Activated CD4-positive, alpha-beta T cell treated with anti-CD3 and anti-CD28 coated beads for 36 hours (primary cell): ENCODE data around the gene PIP4K2A. TPM values are rescaled to one million over a fixed set of nuclear protein-coding genes. Genes with fewer than 3 reads are reported as not detected.
A peak's percentile ranks its signal among the peaks of the same experiment; 100 is the strongest.

ENCODE experiments used
- ATAC-seq: fragments of 200-7000 bp; cut with Tn5 transposase; one replicate; pipeline ENCODE4 v1.10.0; 2021; ENCODE audit warnings: mild to moderate bottlenecking, moderate library complexity
- CTCF ChIA-PET: fragments of 350-600 bp; sonication (Branson Sonifier 250); formaldehyde crosslinking; loops from one replicate; lab custom pipeline; 2021; ENCODE audit warnings: antibody characterized with exemption; lab: Charles Lee
- POLR2A ChIA-PET: fragments of 350-600 bp; sonication (Branson Sonifier 250); formaldehyde crosslinking; loops from one replicate; lab custom pipeline; 2021; ENCODE audit warnings: antibody characterized with exemption, inconsistent platforms; lab: Charles Lee
- DNase-seq: peaks from one replicate; pipeline ENCODE4 v3.0.0-alpha.2; 2020
- H3K27ac Mint-ChIP-seq: one replicate; pipeline ENCODE4 v1.8.0; 2021; ENCODE audit warnings: mixed read lengths
- H3K27me3 Mint-ChIP-seq: one replicate; pipeline ENCODE4 v1.8.0; 2021; ENCODE audit warnings: mixed read lengths
- H3K36me3 Mint-ChIP-seq: one replicate; pipeline ENCODE4 v1.8.0; 2021; ENCODE audit warnings: low read depth, mixed read lengths
- H3K4me1 Mint-ChIP-seq: one replicate; pipeline ENCODE4 v1.8.0; 2021; ENCODE audit warnings: mixed read lengths
- H3K4me3 Mint-ChIP-seq: one replicate; pipeline ENCODE4 v1.8.0; 2021; ENCODE audit warnings: mild to moderate bottlenecking, moderate library complexity, mixed read lengths
- H3K9me3 Mint-ChIP-seq: one replicate; pipeline ENCODE4 v1.8.0; 2021; ENCODE audit warnings: low read depth, mixed read lengths
- intact Hi-C, 2 experiments: fragments of 100-400 bp; cut with DNase I in 1 of 2; cut with micrococcal nuclease in 1 of 2; formaldehyde crosslinking; loops; one replicate each; pipeline versions ENCODE4 v1.14.2 to v1.15.1; 2022 to 2024; cut with DNase I, micrococcal nuclease
- total RNA-seq, 2 experiments: library from RNA; stranded (reverse); gene quantifications; one replicate each; pipeline ENCODE4 v1.2.3, GENCODE V29; 2021

PIP4K2A gene
- total RNA-seq, 2 experiments from 2014 or later = 105 to 108 TPM

DNA sequence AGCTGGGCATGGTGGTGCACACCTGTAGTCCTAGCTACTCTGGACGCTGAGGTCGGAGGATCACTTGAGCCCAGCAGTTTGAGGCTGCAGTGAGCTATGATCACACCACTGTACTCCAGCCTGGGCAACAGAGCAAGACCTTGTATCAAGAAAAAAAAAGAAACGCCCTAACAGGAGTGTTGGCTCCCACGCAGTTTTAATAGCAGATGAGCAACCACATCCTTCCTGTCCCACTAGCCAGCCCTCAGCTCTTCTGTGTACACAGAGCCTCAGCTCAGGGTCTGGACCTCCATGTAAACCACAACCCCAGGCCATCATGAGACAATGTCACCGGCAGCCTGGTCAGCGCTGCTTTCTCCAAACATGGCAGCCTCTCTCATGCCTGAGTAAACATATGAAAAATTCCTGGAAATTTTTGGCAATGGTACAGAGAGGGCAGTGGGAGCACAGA is 108.2 kb downstream of the PIP4K2A start:
- ATAC-seq (peak; percentile 31), DNase-seq (peak; percentile 33)
- ChIA-PET CTCF (interaction anchor here (0.7 kb wide), 1 partner anchor 8 kb away, joined by 3 read pairs; no protein-coding TSS in a partner anchor), POLR2A (no interaction called here)
- Mint-ChIP-seq H3K36me3 (peaks cover 55% of the 10 kb centered on the region), H3K27me3 (no peaks in the 10 kb centered on the region), H3K9me3 (peaks cover 2% of the 10 kb centered on the region), H3K4me1 (peaks cover 83% of the 10 kb centered on the region), H3K4me3 (no peak overlapping the region), H3K27ac (peak overlapping the region; percentile 69)
- intact Hi-C loops = loop anchor here in 1 of 2 experiments (10.0 kb wide), 1 partner anchor 1081 kb away; the partner anchor contains the start of gene SKIDA1

- no peak for DNase-seq
- Mint-ChIP-seq H3K27me3 (no peaks in the 10 kb centered on the region), H3K9me3 (no peaks in the 10 kb centered on the region), H3K4me3 (no peak overlapping the region), H3K27ac (peak overlapping the region; percentile 61), H3K36me3 (peaks cover 50% of the 10 kb centered on the region), H3K4me1 (peaks cover 83% of the 10 kb centered on the region)
- ChIA-PET CTCF (interaction anchor here (0.6 to 0.8 kb wide), 3 partner anchors 9 to 497 kb away, joined by 3 read pairs; no protein-coding TSS in a partner anchor), POLR2A (interaction anchor here (0.5 to 1.0 kb wide), 2 partner anchors 11 to 55 kb away, joined by 4 read pairs; no protein-coding TSS in a partner anchor)
- ATAC-seq = peak; percentile 67
- intact Hi-C loops = loop anchor here in 1 of 2 experiments (10.0 kb wide), 1 partner anchor 1080 kb away; the partner anchor contains the start of gene SKIDA1
Observed at GRCh38 chr10:22605168-22605567, 109.2 kb downstream of the PIP4K2A start.

DNA sequence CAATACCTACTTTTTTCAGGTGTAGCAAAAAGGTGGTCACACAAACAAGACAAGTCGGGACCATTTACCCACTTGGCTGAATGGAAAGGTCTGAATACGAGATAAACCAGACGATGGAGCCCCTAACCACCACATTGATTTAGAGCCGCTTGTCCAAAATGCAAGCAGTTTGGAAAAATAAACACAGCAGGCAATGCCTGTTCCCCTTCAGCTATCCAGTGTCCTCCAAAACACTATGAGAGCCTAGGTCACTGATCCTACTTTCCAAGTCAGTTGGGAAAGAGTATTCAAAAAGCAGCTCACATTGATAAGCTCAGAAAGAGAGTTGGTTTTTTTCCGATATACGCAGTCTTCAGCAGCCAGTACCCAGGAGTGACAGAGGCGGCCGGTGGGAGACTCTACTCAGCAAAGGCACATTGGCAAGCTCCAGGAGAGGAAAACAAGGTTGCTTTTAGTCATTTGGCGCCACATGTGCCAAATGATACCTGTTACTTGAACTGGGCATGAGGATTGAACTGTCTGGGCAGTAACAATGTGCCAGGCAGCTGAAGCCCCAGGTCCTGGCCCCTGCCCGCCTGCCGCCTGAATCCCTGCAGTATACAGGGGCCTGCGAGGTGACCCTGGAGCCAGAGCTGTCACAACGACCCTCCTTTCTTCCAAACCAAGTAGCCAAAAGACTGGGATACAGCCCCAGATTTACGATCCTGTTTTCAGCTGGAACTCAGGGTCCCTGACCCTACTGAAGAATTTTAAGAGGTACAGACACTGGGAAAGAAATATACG is 109.8 kb downstream of the PIP4K2A start:
- CTCF ChIA-PET = interaction anchor here (0.6 to 0.8 kb wide), 5 partner anchors 9 to 498 kb away, joined by 3 to 4 read pairs (median 3); no protein-coding TSS in a partner anchor
- Mint-ChIP-seq H3K27me3 (no peaks in the 10 kb centered on the region), H3K4me3 (no peak overlapping the region), H3K4me1 (peaks cover 84% of the 10 kb centered on the region), H3K36me3 (peaks cover 49% of the 10 kb centered on the region), H3K27ac (peak overlapping the region; percentile 55), H3K9me3 (no peaks in the 10 kb centered on the region)
- no peak for DNase-seq
- ATAC-seq = no peak
- intact Hi-C loops = loop anchor here in 1 of 2 experiments (10.0 kb wide), 1 partner anchor 1080 kb away; the partner anchor contains the start of gene SKIDA1
- POLR2A ChIA-PET = interaction anchor here (0.9 to 1.0 kb wide), 2 partner anchors 8 to 12 kb away, joined by 3 to 4 read pairs; no protein-coding TSS in a partner anchor

GRCh38 chr10:22603581-22603980 is 110.8 kb downstream of the PIP4K2A start:
- ChIA-PET CTCF (interaction anchor here (0.7 to 0.8 kb wide), 2 partner anchors 9 to 121 kb away, joined by 3 read pairs; no protein-coding TSS in a partner anchor), POLR2A (interaction anchor here (0.6 kb wide), 1 partner anchor 650 kb away, joined by 4 read pairs; no protein-coding TSS in a partner anchor)
- Mint-ChIP-seq H3K36me3 (peaks cover 43% of the 10 kb centered on the region), H3K9me3 (no peaks in the 10 kb centered on the region), H3K27ac (no peak overlapping the region), H3K27me3 (no peaks in the 10 kb centered on the region), H3K4me1 (peaks cover 88% of the 10 kb centered on the region), H3K4me3 (no peak overlapping the region)
- no peak for ATAC-seq
- intact Hi-C loops = loop anchor here in 1 of 2 experiments (10.0 kb wide), 1 partner anchor 1079 kb away; the partner anchor contains the start of gene SKIDA1
- DNase-seq = no peak

GRCh38 chr10:22601618-22602017 is 112.8 kb downstream of the PIP4K2A start:
- peak overlapping the region; percentile 80 for H3K27ac Mint-ChIP-seq
- H3K27me3 Mint-ChIP-seq = no peaks in the 10 kb centered on the region
- no peak for DNase-seq
- no peak for ATAC-seq
- H3K9me3 Mint-ChIP-seq = no peaks in the 10 kb centered on the region
- intact Hi-C loops = loop anchor here in 1 of 2 experiments (10.0 kb wide), 1 partner anchor 1077 kb away; the partner anchor contains the start of gene SKIDA1
- no peak overlapping the region for H3K4me3 Mint-ChIP-seq
- ChIA-PET POLR2A (no interaction called here), CTCF (interaction anchor here (0.7 to 1.6 kb wide), 7 partner anchors 11 to 77 kb away, joined by 3 to 11 read pairs (median 3); no protein-coding TSS in a partner anchor)
- H3K36me3 Mint-ChIP-seq = peaks cover 43% of the 10 kb centered on the region
- peaks cover 92% of the 10 kb centered on the region for H3K4me1 Mint-ChIP-seq

- intact Hi-C loops = loop anchor here (1.0 to 10.0 kb wide), 2 partner anchors 31 to 1075 kb away; partner anchors contain the start of gene SKIDA1 (in 1 of the 2)
- Mint-ChIP-seq H3K4me3 (no peak overlapping the region), H3K27me3 (no peaks in the 10 kb centered on the region), H3K36me3 (peaks cover 37% of the 10 kb centered on the region), H3K27ac (peak overlapping the region; percentile 80), H3K9me3 (no peaks in the 10 kb centered on the region), H3K4me1 (peaks cover 81% of the 10 kb centered on the region)
- ChIA-PET CTCF (interaction anchor here (0.6 to 1.5 kb wide), 7 partner anchors 12 to 389 kb away, joined by 3 to 5 read pairs (median 4); no protein-coding TSS in a partner anchor), POLR2A (no interaction called here)
- ATAC-seq (no peak), DNase-seq (no peak)
Observed at GRCh38 chr10:22599636-22600228, 114.6 kb downstream of the PIP4K2A start.

GRCh38 chr10:22599048-22599561 is 115.3 kb downstream of the PIP4K2A start:
- Mint-ChIP-seq H3K4me1 (peaks cover 77% of the 10 kb centered on the region), H3K27ac (peak overlapping the region; percentile 66), H3K9me3 (no peaks in the 10 kb centered on the region), H3K36me3 (peaks cover 37% of the 10 kb centered on the region), H3K4me3 (no peak overlapping the region), H3K27me3 (no peaks in the 10 kb centered on the region)
- ChIA-PET CTCF (interaction anchor here (0.6 to 1.2 kb wide), 2 partner anchors 14 to 40 kb away, joined by 3 read pairs; no protein-coding TSS in a partner anchor), POLR2A (no interaction called here)
- intact Hi-C loops = loop anchor here in 1 of 2 experiments (1.0 kb wide), 1 partner anchor 31 kb away; no protein-coding TSS in a partner anchor
- ATAC-seq = peak; percentile 62
- no peak for DNase-seq

DNA sequence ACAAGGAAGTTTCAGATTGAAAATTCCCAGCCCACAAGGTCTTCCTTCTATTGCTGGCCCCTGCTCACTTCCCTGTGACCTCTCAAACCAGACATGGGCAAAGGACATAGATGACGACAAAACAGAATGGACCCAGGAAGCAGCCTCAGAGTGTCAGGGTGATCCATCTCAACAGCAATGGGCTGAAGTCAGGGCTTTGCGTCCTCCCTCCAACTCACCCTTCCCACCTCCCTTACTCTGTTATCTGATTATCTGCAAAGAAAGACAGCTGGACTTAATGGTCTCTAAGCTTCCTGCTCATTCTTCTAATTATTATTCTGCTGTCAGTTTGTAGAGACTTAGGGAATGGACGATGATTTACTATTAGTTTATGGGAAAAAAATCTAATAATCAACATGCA is 115.9 kb downstream of the PIP4K2A start:
- intact Hi-C loops = no loop called here
- Mint-ChIP-seq H3K4me1 (peaks cover 76% of the 10 kb centered on the region), H3K36me3 (peaks cover 37% of the 10 kb centered on the region), H3K27me3 (no peaks in the 10 kb centered on the region), H3K27ac (peak overlapping the region; percentile 23), H3K9me3 (no peaks in the 10 kb centered on the region), H3K4me3 (no peak overlapping the region)
- CTCF ChIA-PET = no interaction called here
- DNase-seq = no peak
- no peak for ATAC-seq
- POLR2A ChIA-PET = no interaction called here

GRCh38 chr10:22597138-22597537 is 117.2 kb downstream of the PIP4K2A start:
- DNase-seq (no peak), ATAC-seq (peak; percentile 51)
- ChIA-PET CTCF (interaction anchor here (0.8 to 2.0 kb wide), 3 partner anchors 11 to 400 kb away, joined by 3 to 9 read pairs (median 3); no protein-coding TSS in a partner anchor), POLR2A (no interaction called here)
- Mint-ChIP-seq H3K27me3 (no peaks in the 10 kb centered on the region), H3K36me3 (peaks cover 38% of the 10 kb centered on the region), H3K4me3 (no peak overlapping the region), H3K27ac (peak overlapping the region; percentile 80), H3K9me3 (no peaks in the 10 kb centered on the region), H3K4me1 (peaks cover 69% of the 10 kb centered on the region)
- intact Hi-C loops = no loop called here

GRCh38 chr10:22593636-22594198 is 120.7 kb downstream of the PIP4K2A start:
- H3K27ac Mint-ChIP-seq = no peak overlapping the region
- POLR2A ChIA-PET = no interaction called here
- CTCF ChIA-PET = no interaction called here
- no peaks in the 10 kb centered on the region for H3K27me3 Mint-ChIP-seq
- H3K36me3 Mint-ChIP-seq = peaks cover 36% of the 10 kb centered on the region
- no peak overlapping the region for H3K4me3 Mint-ChIP-seq
- intact Hi-C loops = no loop called here
- ATAC-seq = no peak
- peaks cover 39% of the 10 kb centered on the region for H3K4me1 Mint-ChIP-seq
- no peaks in the 10 kb centered on the region for H3K9me3 Mint-ChIP-seq
- DNase-seq = no peak
